IPS-11a (cell line): Measurements from ENCODE around the gene ALPI.
A peak's percentile ranks its signal among the peaks of the same experiment; 100 is the strongest.

Experiments
- H3K4me3 ChIP-seq: one replicate; pipeline ENCODE4 v1.5.1; 2013; ENCODE audit warnings: low read depth, low read length, control low read depth

The ALPI gene

GRCh38 chr2:232483923-232484627 lies 28.1 kb downstream of the ALPI start:
- H3K4me3 ChIP-seq = no peak overlapping the region

- H3K4me3 ChIP-seq = no peak overlapping the region
Measured at GRCh38 chr2:232484628-232485347, 28.8 kb downstream of the ALPI start.

- H3K4me3 ChIP-seq = no peak overlapping the region
Measured at GRCh38 chr2:232485348-232485756, 29.4 kb downstream of the ALPI start.

GRCh38 chr2:232485757-232486557 lies 30.0 kb downstream of the ALPI start:
- H3K4me3 ChIP-seq = peak overlapping the region; percentile 20

- H3K4me3 ChIP-seq = no peak overlapping the region
Measured at GRCh38 chr2:232486558-232487384, 30.8 kb downstream of the ALPI start.

- H3K4me3 ChIP-seq = peak within 1 kb of the TSS; percentile 8
Measured at GRCh38 chr2:232487385-232488096, 31.6 kb downstream of the ALPI start, which contains the start of gene ECEL1. Gene ECEL1 (minus strand): TSS chr2:232487834. CDS start chr2:232486653, 1,181 bp downstream.

- peak overlapping the region; percentile 8 for H3K4me3 ChIP-seq
Measured at GRCh38 chr2:232488097-232488711, 32.3 kb downstream of the ALPI start.

- no peak overlapping the region for H3K4me3 ChIP-seq
Measured at GRCh38 chr2:232488721-232489300, 32.9 kb downstream of the ALPI start.

GRCh38 chr2:232489516-232490220 lies 33.7 kb downstream of the ALPI start:
- H3K4me3 ChIP-seq = no peak overlapping the region

GRCh38 chr2:232490221-232491138 lies 34.5 kb downstream of the ALPI start:
- H3K4me3 ChIP-seq = no peak overlapping the region

- no peak overlapping the region for H3K4me3 ChIP-seq
Measured at GRCh38 chr2:232491139-232491780, 35.3 kb downstream of the ALPI start.

- no peak overlapping the region for H3K4me3 ChIP-seq
Measured at GRCh38 chr2:232492236-232492848, 36.4 kb downstream of the ALPI start.

- H3K4me3 ChIP-seq = no peak overlapping the region
Measured at GRCh38 chr2:232492963-232493700, 37.2 kb downstream of the ALPI start.

GRCh38 chr2:232493701-232494474 lies 37.9 kb downstream of the ALPI start:
- no peak overlapping the region for H3K4me3 ChIP-seq

- no peak overlapping the region for H3K4me3 ChIP-seq
Measured at GRCh38 chr2:232494542-232494941, 38.6 kb downstream of the ALPI start.
